Activated CD4-positive, CD25-positive, alpha-beta regulatory T cell (primary cell): ENCODE data around the gene COL6A1.

ENCODE experiments used
- DNase-seq, 4 experiments: peaks; one replicate each; lab custom pipeline; 2025; lab: John Stamatoyannopoulos, UW

The COL6A1 gene, protein sequence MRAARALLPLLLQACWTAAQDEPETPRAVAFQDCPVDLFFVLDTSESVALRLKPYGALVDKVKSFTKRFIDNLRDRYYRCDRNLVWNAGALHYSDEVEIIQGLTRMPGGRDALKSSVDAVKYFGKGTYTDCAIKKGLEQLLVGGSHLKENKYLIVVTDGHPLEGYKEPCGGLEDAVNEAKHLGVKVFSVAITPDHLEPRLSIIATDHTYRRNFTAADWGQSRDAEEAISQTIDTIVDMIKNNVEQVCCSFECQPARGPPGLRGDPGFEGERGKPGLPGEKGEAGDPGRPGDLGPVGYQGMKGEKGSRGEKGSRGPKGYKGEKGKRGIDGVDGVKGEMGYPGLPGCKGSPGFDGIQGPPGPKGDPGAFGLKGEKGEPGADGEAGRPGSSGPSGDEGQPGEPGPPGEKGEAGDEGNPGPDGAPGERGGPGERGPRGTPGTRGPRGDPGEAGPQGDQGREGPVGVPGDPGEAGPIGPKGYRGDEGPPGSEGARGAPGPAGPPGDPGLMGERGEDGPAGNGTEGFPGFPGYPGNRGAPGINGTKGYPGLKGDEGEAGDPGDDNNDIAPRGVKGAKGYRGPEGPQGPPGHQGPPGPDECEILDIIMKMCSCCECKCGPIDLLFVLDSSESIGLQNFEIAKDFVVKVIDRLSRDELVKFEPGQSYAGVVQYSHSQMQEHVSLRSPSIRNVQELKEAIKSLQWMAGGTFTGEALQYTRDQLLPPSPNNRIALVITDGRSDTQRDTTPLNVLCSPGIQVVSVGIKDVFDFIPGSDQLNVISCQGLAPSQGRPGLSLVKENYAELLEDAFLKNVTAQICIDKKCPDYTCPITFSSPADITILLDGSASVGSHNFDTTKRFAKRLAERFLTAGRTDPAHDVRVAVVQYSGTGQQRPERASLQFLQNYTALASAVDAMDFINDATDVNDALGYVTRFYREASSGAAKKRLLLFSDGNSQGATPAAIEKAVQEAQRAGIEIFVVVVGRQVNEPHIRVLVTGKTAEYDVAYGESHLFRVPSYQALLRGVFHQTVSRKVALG

GRCh38 chr21:45981151-45982091 lies at the start of gene COL6A1:
Gene COL6A1, plus strand, starts transcription at chr21:45981770. Its CDS starts 81 bp downstream, at chr21:45981851.
- DNase-seq: no peak

- no peak for DNase-seq
These were observed 48.6 kb upstream of the COL6A1 start for GRCh38 chr21:45932922-45933502.

DNA sequence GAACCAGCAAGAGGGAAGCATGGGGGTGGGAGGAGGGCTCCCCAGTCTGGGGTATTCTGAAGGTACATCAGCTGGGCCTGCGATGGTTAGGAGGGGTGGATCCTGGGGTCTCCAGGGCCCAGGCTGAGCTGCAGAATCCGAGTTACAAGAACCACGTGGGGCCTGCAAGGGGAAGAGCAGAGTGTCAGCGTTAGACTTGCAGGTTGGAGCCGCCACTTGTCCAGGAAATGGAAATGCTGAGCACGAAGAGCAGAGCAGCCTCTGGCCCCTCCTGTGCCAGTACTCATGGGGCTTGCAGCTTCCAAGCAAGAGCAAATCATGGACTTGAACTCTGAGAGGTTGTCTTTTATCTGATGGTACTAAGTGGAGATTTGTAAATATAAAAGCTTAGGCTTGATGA lies 47.5 kb upstream of the COL6A1 start:
- no peak for DNase-seq

DNA sequence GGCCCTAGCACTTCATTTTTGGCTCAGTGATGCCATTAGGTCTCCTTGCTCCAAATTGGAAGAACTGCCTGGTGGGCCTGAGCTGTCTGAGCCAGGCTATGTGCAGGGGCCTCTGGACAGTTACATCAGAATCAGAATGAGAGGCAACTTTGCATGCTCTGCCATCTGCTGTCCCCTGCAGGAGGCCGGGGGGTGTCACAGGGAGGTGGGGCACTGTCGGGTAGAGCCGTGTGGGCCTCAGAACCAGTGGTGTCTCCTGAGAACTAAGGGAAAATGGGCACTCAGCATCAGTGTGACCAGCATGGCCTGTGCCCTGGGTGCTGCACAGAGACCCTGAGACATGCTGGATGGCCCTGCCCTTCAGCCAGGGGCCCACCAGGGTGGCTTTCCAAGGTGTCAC lies 47.0 kb upstream of the COL6A1 start:
- DNase-seq: no peak

DNA sequence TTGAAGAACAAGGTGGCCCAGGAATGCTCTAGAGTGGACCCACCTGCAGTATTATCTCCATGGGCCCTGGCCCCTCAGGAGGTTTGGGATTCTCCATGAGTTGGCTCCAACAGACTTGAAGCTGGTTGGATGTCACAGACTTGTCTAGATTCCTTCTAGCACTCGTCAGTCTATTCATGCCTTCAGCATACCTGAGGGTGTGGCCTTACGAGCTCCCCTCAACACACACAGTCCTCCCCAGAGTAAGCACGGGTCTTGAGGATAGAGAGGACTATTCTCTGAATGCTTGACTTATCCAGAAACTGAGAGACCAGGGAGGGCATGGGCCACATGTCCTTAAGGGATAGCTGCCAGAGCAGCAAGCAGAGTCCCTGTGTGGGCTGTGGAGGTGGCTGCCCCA lies 45.9 kb upstream of the COL6A1 start:
- no peak for DNase-seq

GRCh38 chr21:45937721-45938452 lies 43.7 kb upstream of the COL6A1 start:
- DNase-seq: no peak

DNA sequence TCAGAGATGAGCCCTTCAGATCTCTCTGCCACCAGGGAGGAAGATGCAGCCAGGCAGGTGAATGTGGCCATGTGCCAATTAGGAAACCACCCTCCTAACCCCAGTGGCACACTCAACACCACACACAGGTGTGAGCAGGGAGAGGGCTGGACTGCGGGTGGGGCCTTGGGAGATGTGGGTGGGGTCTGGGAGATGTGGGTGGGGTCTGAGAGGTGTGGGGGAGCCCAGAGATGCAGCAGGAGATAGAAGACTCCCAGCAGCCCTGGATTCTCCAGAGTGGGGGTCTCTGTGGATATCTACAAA lies 43.2 kb upstream of the COL6A1 start:
- DNase-seq: no peak

- no peak for DNase-seq
These were observed 42.6 kb upstream of the COL6A1 start for GRCh38 chr21:45938811-45939520.

- DNase-seq: no peak
These were observed 42.0 kb upstream of the COL6A1 start for GRCh38 chr21:45939521-45940045.

- DNase-seq: no peak
These were observed 41.5 kb upstream of the COL6A1 start for GRCh38 chr21:45940091-45940490.

DNA sequence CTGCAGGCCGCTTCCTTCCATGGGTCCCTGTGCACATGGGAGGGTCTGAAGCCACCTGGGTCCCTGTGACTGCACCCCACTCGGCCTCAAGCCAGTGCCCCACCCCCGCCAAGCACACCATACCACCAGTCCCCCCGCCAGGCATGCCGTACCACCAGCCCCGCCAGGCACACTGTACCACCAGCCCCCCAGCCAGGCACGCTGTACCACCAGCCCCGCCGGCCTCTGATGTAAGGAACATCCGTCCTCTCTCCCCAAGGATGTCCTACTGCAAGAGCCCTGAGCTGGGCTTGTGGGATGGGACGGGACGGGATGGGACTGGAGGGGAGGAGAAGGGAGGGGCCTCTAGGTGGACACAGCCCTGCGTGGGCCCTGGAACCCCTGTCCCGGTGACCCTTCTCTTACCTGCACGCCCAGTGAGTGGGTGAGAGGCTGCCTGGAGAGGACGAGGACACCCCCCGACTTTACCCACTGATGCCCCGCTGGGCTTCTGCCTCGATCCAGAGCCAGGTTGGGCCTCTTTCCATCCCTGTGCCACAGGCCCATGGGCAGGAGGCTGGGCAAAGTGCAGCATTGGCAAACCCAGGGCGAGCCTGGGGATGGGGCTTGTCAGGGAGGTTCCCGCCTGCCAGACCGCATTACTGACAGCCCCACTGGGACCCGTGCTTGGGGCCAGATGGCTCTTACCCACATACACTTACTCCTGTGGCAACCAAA lies 40.8 kb upstream of the COL6A1 start:
- no peak for DNase-seq

DNA sequence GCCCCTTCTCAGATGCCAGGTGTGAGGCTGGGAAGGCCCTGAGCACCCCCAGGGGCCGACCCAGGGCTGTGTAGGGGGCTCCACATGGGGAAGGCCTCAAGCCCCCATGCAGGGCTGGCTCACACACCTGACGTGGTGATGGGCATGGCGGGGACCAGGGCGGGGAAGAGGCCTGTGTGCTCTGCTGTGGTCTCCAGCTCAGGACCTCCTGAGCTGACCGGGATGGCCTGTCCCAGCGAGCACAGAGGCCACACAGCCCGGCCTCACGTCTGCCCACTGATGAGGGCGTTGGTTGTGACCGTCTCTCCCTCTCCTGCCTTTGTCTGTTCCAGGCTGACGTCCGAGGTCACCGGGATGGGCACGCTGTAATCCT lies 40.2 kb upstream of the COL6A1 start:
- no peak for DNase-seq

- DNase-seq: no peak
These were observed 39.6 kb upstream of the COL6A1 start for GRCh38 chr21:45941717-45942546.

DNA sequence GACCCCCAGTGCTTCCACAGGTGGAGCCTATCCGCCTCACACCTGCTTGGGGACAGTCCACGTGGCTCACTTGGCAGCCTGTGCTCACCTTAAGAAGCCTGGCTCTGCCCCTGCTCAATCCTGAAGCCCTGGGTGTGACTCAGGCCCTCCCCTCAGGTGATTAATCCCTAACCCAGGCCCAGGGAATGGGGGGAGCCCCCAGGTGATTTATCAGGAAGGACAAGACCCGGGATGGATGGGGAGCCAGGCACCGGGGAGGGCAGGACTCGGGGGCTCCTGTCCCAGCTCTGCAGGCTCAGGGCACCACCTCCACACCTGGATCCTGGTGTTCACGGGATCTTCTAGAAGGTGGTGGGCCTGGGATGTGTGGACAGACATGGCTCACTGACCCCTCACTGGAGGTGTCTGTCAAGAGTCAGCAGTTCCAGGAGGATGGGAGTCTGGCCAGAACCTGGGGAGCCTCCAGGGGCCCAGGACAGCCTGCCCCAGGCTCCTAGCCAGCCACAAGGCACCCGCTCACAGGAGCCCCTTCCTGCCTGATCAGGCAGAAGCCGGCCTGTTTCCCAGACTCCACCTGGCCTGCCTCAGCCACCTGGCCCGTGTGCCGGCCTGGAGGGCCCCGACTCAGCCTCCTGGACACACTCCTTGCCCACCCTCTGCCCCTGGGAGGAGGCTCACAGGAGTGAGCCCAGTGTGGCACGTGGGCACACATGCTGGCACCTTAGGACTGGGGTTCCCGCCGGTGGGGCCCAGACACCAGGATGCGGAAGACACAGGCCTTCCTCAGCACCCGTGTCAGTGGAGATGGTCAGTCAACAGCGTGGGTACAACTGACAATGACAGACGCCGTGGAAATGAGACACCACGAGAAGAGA lies 38.6 kb upstream of the COL6A1 start:
- DNase-seq: no peak

DNA sequence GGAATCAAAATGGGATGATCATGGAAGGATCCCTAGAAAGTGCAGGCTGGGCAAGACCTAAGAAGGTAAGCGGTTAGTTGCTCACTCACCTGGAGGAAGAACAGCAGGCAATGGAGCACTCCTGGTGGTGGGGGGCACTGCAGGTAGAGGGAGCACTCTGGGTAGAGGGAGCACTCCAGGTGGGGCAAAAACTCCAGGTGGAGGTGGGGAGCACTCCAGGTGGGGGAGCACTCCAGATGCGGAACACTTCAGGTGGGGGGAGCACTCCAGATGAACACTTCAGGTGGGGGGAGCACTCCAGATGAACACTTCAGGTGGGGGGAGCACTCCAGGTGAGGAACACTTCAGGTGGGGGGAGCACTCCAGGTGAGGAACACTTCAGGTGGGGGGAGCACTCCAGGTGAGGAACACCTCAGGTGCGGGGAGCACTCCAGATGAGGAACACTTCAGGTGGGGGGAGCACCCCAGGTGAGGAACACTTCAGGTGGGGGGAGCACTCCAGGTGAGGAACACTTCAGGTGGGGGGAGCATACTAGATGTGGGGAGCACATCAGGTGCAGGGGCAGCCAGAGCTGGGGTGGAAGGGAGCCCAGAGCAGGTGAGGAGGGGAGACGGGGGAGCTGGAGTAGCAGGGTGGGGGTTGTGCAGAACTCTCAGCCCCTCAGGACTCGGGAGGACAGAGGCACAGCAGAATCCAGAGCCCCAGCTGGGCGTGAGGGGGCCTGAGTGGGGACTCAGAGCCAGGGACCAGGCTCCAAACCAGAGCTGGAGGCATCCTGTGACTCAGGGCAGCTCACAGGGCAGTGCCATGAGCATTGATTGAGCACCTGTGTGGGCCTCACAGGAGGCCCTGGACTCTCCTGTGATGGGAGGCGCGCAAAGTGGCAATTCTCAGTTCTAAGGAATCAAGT lies 37.7 kb upstream of the COL6A1 start:
- DNase-seq: no peak

DNA sequence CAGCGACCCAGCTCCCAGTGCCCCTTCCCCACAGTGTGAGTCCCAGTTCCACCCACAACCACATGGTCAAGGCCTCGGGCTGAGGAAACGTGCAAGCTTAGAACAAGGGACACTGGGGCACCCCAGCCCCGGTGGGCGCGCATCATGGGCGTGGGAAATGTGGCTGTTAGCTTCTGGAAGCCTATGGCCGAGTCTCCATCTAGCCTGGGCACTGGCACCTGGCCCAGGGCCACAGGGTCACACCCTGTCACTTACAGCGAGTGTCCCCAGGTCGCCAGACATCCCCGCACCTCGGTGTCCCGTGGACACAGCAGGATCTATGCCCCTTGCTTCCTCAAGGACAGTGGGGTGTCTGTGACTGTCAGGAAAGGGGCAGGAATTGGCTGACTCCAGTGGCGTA lies 37.0 kb upstream of the COL6A1 start:
- no peak for DNase-seq
